Caco-2 (cell line): ENCODE data around the gene PIRT. TPM values are rescaled to one million over a fixed set of nuclear protein-coding genes. Genes with fewer than 3 reads are reported as not detected.

Experiments used
- Bru-seq: library from RNA; stranded (reverse); fragments of 400-500 nt; gene quantifications from one replicate; lab custom pipeline; 2021; lab: Mats Ljungman, UMichigan
- BruChase-seq, 2 experiments: library from RNA; stranded (reverse); fragments of 400-500 nt; gene quantifications; one replicate each; lab custom pipeline; 2021; lab: Mats Ljungman, UMichigan
- BruUV-seq: library from RNA; stranded (reverse); fragments of 400-500 nt; replicated peaks from 2 replicates; lab custom pipeline; 2021; lab: Mats Ljungman, UMichigan
- CTCF ChIA-PET: fragments of 300-600 bp; sonication (Branson Sonifier 250); formaldehyde crosslinking; loops from one replicate; lab custom pipeline; 2022; ENCODE audit warnings: antibody characterized with exemption; lab: Charles Lee
- POLR2A ChIA-PET: fragments of 300-600 bp; sonication (Branson Sonifier 250); formaldehyde crosslinking; loops from one replicate; lab custom pipeline; 2022; ENCODE audit warnings: antibody characterized with exemption; lab: Charles Lee
- DNase-seq, 2 experiments: peaks; one replicate each; pipeline versions ENCODE4 v3.0.0 to v3.0.0-alpha.2; 2020 to 2022
- H3K27me3 ChIP-seq: replicated peaks from 2 replicates; pipeline ENCODE4 v1.6.0; 2011; ENCODE audit warnings: low read length; ENCODE audit not compliant: control insufficient read depth, insufficient read depth
- H3K36me3 ChIP-seq: 2 replicates; pipeline ENCODE4 v1.5.1; 2011; ENCODE audit warnings: low read length; ENCODE audit not compliant: control insufficient read depth, insufficient read depth
- H3K4me1 ChIP-seq: fragments of 250-450 bp; sonication (Bioruptor Pico); 2 replicates; pipeline ENCODE4 v1.5.1; 2020; ENCODE audit warnings: mild to moderate bottlenecking
- H3K4me3 ChIP-seq: 2 replicates; pipeline ENCODE4 v1.5.1; 2011; ENCODE audit warnings: low read depth, mild to moderate bottlenecking, control low read depth, low read length
- H3K9me3 ChIP-seq: fragments of 250-450 bp; sonication (Bioruptor Pico); 2 replicates; pipeline ENCODE4 v1.5.1; 2020; ENCODE audit warnings: mild to moderate bottlenecking, moderate library complexity
- H3K27ac Mint-ChIP-seq: one replicate; pipeline ENCODE4 v1.8.0; 2022; ENCODE audit warnings: mixed read lengths; ENCODE audit not compliant: unreplicated experiment
- H3K27me3 Mint-ChIP-seq: one replicate; pipeline ENCODE4 v1.8.0; 2022; ENCODE audit warnings: mixed read lengths; ENCODE audit not compliant: insufficient read depth, unreplicated experiment
- H3K36me3 Mint-ChIP-seq: one replicate; pipeline ENCODE4 v1.8.0; 2022; ENCODE audit warnings: mild to moderate bottlenecking, mixed read lengths; ENCODE audit not compliant: insufficient read depth, unreplicated experiment
- H3K4me1 Mint-ChIP-seq: one replicate; pipeline ENCODE4 v1.8.0; 2022; ENCODE audit warnings: low read depth, mixed read lengths; ENCODE audit not compliant: unreplicated experiment
- H3K4me3 Mint-ChIP-seq: one replicate; pipeline ENCODE4 v1.8.0; 2022; ENCODE audit warnings: mild to moderate bottlenecking, moderate library complexity, mixed read lengths; ENCODE audit not compliant: unreplicated experiment
- H3K9me3 Mint-ChIP-seq: one replicate; pipeline ENCODE4 v1.8.0; 2022; ENCODE audit warnings: mixed read lengths; ENCODE audit not compliant: unreplicated experiment
- intact Hi-C: fragments of 100-400 bp; cut with micrococcal nuclease; formaldehyde crosslinking; loops from one replicate; pipeline ENCODE4 v1.10.0; 2022; ENCODE audit not compliant: unreplicated experiment
- long read RNA-seq: library from polyadenylated mRNA; stranded (forward); transcript quantifications from one replicate; pipeline ENCODE4 v2.0.0, GENCODE V29; 2022
- total RNA-seq: library from RNA; stranded (reverse); gene quantifications from 2 replicates; pipeline ENCODE4 v1.2.3, GENCODE V29; 2022
- TF ChIP-seq, protein P1 (sequence below), 2 experiments: fragments of 200-600 bp in 1 of 2; IDR thresholded peaks; 1 replicate in 1 of 2; 2 replicates in 1 of 2; pipeline versions ENCODE4 v1.5.1 to v1.8.0; 2011 to 2022; ENCODE audit warnings: antibody characterized with exemption in 1 of 2, control low read depth in 1 of 2, inconsistent platforms in 1 of 2, low read depth in 1 of 2, low read length in 1 of 2, mild to moderate bottlenecking in 1 of 2, moderate library complexity in 1 of 2; ENCODE audit not compliant: insufficient read depth in 1 of 2, severe bottlenecking in 1 of 2, unreplicated experiment in 1 of 2

The PIRT gene
- total RNA-seq, result not detected in 2 replicates
- percentile 8 among the genes with signal in this experiment for Bru-seq, nascent RNA
- percentile 9 among the genes with signal in this experiment for BruChase-seq, experiment 1, labeled RNA remaining after a 2-hour chase
- not detected for BruChase-seq, experiment 2, labeled RNA remaining after a 6-hour chase
- long read RNA-seq, result 0 reads

DNA sequence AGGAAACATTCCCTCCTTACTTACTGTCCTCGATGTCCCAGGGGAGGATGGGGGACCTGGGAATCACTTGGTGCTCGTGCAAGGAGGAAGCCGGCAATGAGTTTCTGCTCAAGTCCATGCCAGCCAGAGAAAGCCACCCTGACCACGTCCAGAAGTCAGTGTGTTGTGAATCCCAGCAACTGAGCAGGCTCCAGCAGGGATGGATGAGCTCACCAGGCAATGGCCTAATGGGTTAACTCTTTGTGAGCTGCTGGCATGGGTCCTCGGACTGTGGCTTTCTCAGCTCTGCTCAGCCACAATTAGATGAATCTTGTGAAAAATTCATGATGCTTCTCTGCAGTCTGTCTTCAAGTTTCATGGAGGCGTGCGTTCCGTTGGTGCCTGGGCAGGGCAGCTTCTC is at the start of gene PIRT:
TSS of gene PIRT (minus strand) at position 167 of the 400 bp plus-strand sequence. CDS start 12,442 bp downstream, outside the sequence.
- no peaks in the 10 kb centered on the region for H3K9me3 ChIP-seq
- no peak within 1 kb of the TSS for H3K4me3 ChIP-seq
- Mint-ChIP-seq H3K27ac (no peak within 1 kb of the TSS), H3K27me3 (no peaks in the 10 kb centered on the region), H3K9me3 (no peaks in the 10 kb centered on the region), H3K4me1 (no peaks in the 10 kb centered on the region), H3K36me3 (no peaks in the 10 kb centered on the region), H3K4me3 (no peak within 1 kb of the TSS)
- TF ChIP-seq, protein P1, sequence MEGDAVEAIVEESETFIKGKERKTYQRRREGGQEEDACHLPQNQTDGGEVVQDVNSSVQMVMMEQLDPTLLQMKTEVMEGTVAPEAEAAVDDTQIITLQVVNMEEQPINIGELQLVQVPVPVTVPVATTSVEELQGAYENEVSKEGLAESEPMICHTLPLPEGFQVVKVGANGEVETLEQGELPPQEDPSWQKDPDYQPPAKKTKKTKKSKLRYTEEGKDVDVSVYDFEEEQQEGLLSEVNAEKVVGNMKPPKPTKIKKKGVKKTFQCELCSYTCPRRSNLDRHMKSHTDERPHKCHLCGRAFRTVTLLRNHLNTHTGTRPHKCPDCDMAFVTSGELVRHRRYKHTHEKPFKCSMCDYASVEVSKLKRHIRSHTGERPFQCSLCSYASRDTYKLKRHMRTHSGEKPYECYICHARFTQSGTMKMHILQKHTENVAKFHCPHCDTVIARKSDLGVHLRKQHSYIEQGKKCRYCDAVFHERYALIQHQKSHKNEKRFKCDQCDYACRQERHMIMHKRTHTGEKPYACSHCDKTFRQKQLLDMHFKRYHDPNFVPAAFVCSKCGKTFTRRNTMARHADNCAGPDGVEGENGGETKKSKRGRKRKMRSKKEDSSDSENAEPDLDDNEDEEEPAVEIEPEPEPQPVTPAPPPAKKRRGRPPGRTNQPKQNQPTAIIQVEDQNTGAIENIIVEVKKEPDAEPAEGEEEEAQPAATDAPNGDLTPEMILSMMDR (IDR thresholded peaks at IDR 0.05; ENCODE audit: insufficient read depth in 1 of 2, low read depth in 1 of 2, low read length in 1 of 2, severe bottlenecking in 1 of 2, unreplicated experiment in 1 of 2), result no peak
- H3K36me3 ChIP-seq, result no peaks in the 10 kb centered on the region
- intact Hi-C loops, result no loop called here
- POLR2A ChIA-PET, result no interaction called here
- CTCF ChIA-PET, result no interaction called here
- no peaks in the 10 kb centered on the region for H3K27me3 ChIP-seq
- no TSS peak for BruUV-seq
- DNase-seq, result no peak
- no peaks in the 10 kb centered on the region for H3K4me1 ChIP-seq

GRCh38 chr17:10881959-10882358 is 44.1 kb upstream of the PIRT start:
- Histone ChIP-seq H3K27me3 (no peaks in the 10 kb centered on the region), H3K9me3 (no peaks in the 10 kb centered on the region), H3K36me3 (no peaks in the 10 kb centered on the region), H3K4me3 (no peak overlapping the region), H3K4me1 (no peaks in the 10 kb centered on the region)
- TF ChIP-seq, protein P1 (IDR thresholded peaks at IDR 0.05; ENCODE audit: insufficient read depth in 1 of 2, low read depth in 1 of 2, low read length in 1 of 2, severe bottlenecking in 1 of 2, unreplicated experiment in 1 of 2), result no peak
- Mint-ChIP-seq H3K27ac (no peak overlapping the region), H3K9me3 (peaks cover 9% of the 10 kb centered on the region), H3K4me3 (no peak overlapping the region), H3K36me3 (no peaks in the 10 kb centered on the region), H3K27me3 (no peaks in the 10 kb centered on the region), H3K4me1 (no peaks in the 10 kb centered on the region)
- ChIA-PET POLR2A (no interaction called here), CTCF (no interaction called here)
- intact Hi-C loops, result no loop called here
- DNase-seq, result no peak
- no TSS peak for BruUV-seq

DNA sequence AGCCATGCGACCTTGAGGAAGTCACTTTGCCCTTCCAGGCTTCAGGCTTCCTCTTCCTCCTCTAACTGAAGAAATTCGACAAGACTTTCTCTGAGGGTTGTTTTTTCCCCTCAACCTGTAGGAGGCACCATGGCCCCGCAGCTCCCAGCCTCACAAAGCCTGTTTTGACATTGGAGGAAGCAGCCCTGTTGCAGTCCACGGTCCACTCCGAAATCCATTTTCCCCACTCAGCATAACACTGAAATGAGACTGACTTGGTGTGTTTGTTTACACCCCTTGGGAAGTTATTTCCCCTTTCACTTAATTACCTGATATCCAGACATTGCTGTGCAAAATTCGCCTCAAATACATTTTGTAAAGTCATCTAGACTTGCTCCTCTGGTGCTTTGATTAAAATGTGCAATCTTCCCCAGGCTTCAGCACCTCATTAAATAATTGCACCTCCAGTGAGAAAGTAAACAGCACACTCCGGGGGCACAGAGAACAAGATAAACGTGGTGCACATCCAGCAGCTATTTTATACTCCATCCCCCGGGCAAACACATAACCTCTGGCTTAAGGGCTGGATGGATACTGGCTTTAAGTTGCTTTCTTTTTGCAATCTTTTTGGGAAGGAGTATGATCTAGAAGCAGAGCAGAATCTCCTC is 41.4 kb upstream of the PIRT start:
- Mint-ChIP-seq H3K27ac (no peak overlapping the region), H3K9me3 (no peaks in the 10 kb centered on the region), H3K4me1 (no peaks in the 10 kb centered on the region), H3K36me3 (no peaks in the 10 kb centered on the region), H3K4me3 (no peak overlapping the region), H3K27me3 (no peaks in the 10 kb centered on the region)
- intact Hi-C loops, result loop anchor here (1.0 to 10.0 kb wide), 2 partner anchors 265 to 415 kb away; no protein-coding TSS in a partner anchor
- ChIA-PET POLR2A (no interaction called here), CTCF (interaction anchor here (1.6 kb wide), 1 partner anchor 265 kb away, joined by 9 read pairs; no protein-coding TSS in a partner anchor)
- H3K4me3 ChIP-seq, result no peak overlapping the region
- H3K36me3 ChIP-seq, result no peaks in the 10 kb centered on the region
- no TSS peak for BruUV-seq
- DNase-seq, result peak; percentile 28 to 43
- no peaks in the 10 kb centered on the region for H3K9me3 ChIP-seq
- no peaks in the 10 kb centered on the region for H3K27me3 ChIP-seq
- no peaks in the 10 kb centered on the region for H3K4me1 ChIP-seq
- TF ChIP-seq, protein P1 (IDR thresholded peaks at IDR 0.05; ENCODE audit: insufficient read depth in 1 of 2, low read depth in 1 of 2, low read length in 1 of 2, severe bottlenecking in 1 of 2, unreplicated experiment in 1 of 2), result peak; percentile 37 to 38
